ENCODE measurements around the gene WRAP53. TPM values are rescaled to one million over a fixed set of nuclear protein-coding genes. Genes with fewer than 3 reads are reported as not detected.

WRAP53 gene
- total and polyA plus RNA-seq, 10 donors = 8.5 to 21.8 (median 9.8) TPM

- H3K27ac ChIP-seq = no peak overlapping the region
- no peaks in the 10 kb centered on the region for H3K36me3 ChIP-seq
- no peaks in the 10 kb centered on the region for H3K9me3 ChIP-seq
- H3K4me3 ChIP-seq = no peak overlapping the region
- peaks cover 0 to 51% (median 4%) of the 10 kb centered on the region in 7 donors for H3K27me3 ChIP-seq (replicated peaks in 1 of 7)
- intact Hi-C loops (cut with DNase I; ENCODE audit: low total_unique reads) = no loop called here
- H3K4me1 ChIP-seq = no peaks in the 10 kb centered on the region
- 63 to 79% (median 77%) methylated on average over 3 of the region's 3 CpGs for WGBS, 5 donors
- TF ChIP-seq CTCF (IDR thresholded peaks at IDR 0.05 in 8 of 11, conservative IDR thresholded peaks at IDR 0.05 in 3 of 11) = no peak
- no peak for TF ChIP-seq POLR2AphosphoS5 (IDR thresholded peaks at IDR 0.05)
- no peak for TF ChIP-seq POLR2A (IDR thresholded peaks at IDR 0.05)
- no peak for DNase-seq
These were observed 39.6 kb downstream of the WRAP53 start for GRCh38 chr17:7727886-7728285.

GRCh38 chr17:7729816-7730215 is 41.5 kb downstream of the WRAP53 start:
- 10 to 30% (median 24%) methylated on average over 1 of the region's 1 CpG for WGBS, 5 donors
- H3K27ac ChIP-seq = no peak overlapping the region
- no peaks in the 10 kb centered on the region for H3K36me3 ChIP-seq
- H3K4me1 ChIP-seq = no peaks in the 10 kb centered on the region
- intact Hi-C loops (cut with DNase I; ENCODE audit: low total_unique reads) = no loop called here
- H3K4me3 ChIP-seq = no peak overlapping the region
- no peak for DNase-seq
- no peaks in the 10 kb centered on the region for H3K9me3 ChIP-seq
- TF ChIP-seq POLR2AphosphoS5 (IDR thresholded peaks at IDR 0.05) (no peak), CTCF (IDR thresholded peaks at IDR 0.05 in 8 of 11, conservative IDR thresholded peaks at IDR 0.05 in 3 of 11) (no peak), POLR2A (IDR thresholded peaks at IDR 0.05) (no peak)
- peaks cover 0 to 33% (median 3%) of the 10 kb centered on the region in 7 donors for H3K27me3 ChIP-seq (replicated peaks in 1 of 7)

GRCh38 chr17:7732981-7733539 is 44.8 kb downstream of the WRAP53 start:
- Histone ChIP-seq H3K9me3 (no peaks in the 10 kb centered on the region), H3K27me3 (replicated peaks in 1 of 7) (peaks cover 0 to 15% (median 0%) of the 10 kb centered on the region in 7 donors), H3K4me1 (no peaks in the 10 kb centered on the region), H3K4me3 (no peak overlapping the region), H3K27ac (no peak overlapping the region), H3K36me3 (no peaks in the 10 kb centered on the region)
- DNase-seq = no peak
- intact Hi-C loops (cut with DNase I; ENCODE audit: low total_unique reads) = no loop called here
- TF ChIP-seq POLR2A (IDR thresholded peaks at IDR 0.05) (no peak), POLR2AphosphoS5 (IDR thresholded peaks at IDR 0.05) (no peak), CTCF (IDR thresholded peaks at IDR 0.05 in 8 of 11, conservative IDR thresholded peaks at IDR 0.05 in 3 of 11) (no peak)
- 84 to 88% (median 88%) methylated on average over 14 of the region's 14 CpGs for WGBS, 5 donors

GRCh38 chr17:7737601-7738000 is 49.3 kb downstream of the WRAP53 start:
- H3K36me3 ChIP-seq = no peaks in the 10 kb centered on the region
- no peak overlapping the region for H3K4me3 ChIP-seq
- H3K27ac ChIP-seq = no peak overlapping the region
- no peaks in the 10 kb centered on the region for H3K9me3 ChIP-seq
- H3K4me1 ChIP-seq = peaks cover 0 to 13% (median 3%) of the 10 kb centered on the region in 6 donors
- DNase-seq = no peak
- TF ChIP-seq POLR2A (IDR thresholded peaks at IDR 0.05) (no peak), POLR2AphosphoS5 (IDR thresholded peaks at IDR 0.05) (no peak), CTCF (IDR thresholded peaks at IDR 0.05 in 8 of 11, conservative IDR thresholded peaks at IDR 0.05 in 3 of 11) (no peak)
- H3K27me3 ChIP-seq (replicated peaks in 1 of 7) = peaks cover 0 to 48% (median 4%) of the 10 kb centered on the region in 7 donors
- 83 to 88% (median 86%) methylated on average over 5 of the region's 5 CpGs for WGBS, 5 donors
- intact Hi-C loops (cut with DNase I; ENCODE audit: low total_unique reads) = no loop called here
